Activated CD8-positive, alpha-beta memory T cell treated with anti-CD3 and anti-CD28 coated beads for 24 hours (primary cell): Measurements from ENCODE around the gene SPDYE2B.
A peak's percentile ranks its signal among the peaks of the same experiment; 100 is the strongest.
"Not testable (repeated sequence)": the region's sequence is repeated elsewhere in the genome, so short reads cannot be mapped to it uniquely, and the experiment has no call there.

Experiments
- DNase-seq: peaks from one replicate; pipeline ENCODE4 v3.0.0-alpha.2; 2020

The SPDYE2B gene, protein sequence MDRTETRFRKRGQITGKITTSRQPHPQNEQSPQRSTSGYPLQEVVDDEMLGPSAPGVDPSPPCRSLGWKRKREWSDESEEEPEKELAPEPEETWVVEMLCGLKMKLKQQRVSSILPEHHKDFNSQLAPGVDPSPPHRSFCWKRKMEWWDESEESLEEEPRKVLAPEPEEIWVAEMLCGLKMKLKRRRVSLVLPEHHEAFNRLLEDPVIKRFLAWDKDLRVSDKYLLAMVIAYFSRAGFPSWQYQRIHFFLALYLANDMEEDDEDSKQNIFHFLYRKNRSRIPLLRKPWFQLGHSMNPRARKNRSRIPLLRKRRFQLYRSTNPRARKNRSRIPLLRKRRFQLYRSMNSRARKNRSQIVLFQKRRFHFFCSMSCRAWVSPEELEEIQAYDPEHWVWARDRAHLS

DNA sequence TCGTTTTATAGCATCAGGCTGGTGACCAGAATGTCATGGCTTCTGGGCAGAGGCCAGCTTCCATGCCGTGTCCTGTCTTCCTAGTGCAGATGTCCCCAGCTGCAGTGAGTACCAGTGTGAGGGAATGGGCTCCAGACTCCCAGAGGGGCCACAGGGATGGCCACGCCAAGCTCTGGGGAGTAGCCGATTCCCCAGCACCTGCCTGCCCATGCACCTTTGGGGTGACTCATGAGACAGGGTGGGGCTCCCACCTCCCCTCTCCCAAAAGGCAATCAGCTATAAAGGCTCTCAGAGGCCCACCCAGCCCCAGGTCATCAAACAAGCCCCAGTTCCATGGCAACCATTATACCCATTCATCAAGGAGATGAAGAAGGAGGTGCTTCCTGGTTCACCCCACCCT is at the start of gene SPDYE2B:
TSS of gene SPDYE2B (plus strand) at position 396 of the 400 bp plus-strand sequence. CDS start 2,030 bp downstream, outside the sequence.
- DNase-seq: not testable (repeated sequence)

DNA sequence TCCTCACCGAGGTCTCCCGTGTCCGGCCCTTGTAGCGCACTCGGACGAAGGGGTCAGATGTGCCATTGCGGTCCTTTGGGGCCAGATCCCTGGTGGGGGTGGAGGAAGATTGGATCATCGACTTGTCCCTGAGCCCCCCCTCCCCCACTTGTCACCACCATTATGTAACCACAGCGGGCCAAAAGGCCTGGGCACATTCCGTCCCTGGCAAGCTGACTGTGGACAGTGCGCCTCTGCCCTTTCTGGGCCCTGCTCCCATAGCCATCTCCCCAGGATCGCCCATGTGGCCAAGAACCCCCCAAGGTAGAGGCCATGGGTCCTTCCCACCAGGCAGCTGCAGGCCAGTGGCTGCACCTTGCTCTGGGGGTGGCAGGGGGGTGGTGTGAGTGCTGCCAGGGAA is 47.8 kb upstream of the SPDYE2B start:
- DNase-seq: not testable (repeated sequence)

- not testable (repeated sequence) for DNase-seq
These were observed 45.5 kb upstream of the SPDYE2B start for GRCh38 chr7:102604431-102605145.

- DNase-seq: not testable (repeated sequence)
These were observed 43.3 kb upstream of the SPDYE2B start for GRCh38 chr7:102606848-102607247.

GRCh38 chr7:102609734-102610133 is 40.4 kb upstream of the SPDYE2B start:
- DNase-seq: peak; percentile 46

DNA sequence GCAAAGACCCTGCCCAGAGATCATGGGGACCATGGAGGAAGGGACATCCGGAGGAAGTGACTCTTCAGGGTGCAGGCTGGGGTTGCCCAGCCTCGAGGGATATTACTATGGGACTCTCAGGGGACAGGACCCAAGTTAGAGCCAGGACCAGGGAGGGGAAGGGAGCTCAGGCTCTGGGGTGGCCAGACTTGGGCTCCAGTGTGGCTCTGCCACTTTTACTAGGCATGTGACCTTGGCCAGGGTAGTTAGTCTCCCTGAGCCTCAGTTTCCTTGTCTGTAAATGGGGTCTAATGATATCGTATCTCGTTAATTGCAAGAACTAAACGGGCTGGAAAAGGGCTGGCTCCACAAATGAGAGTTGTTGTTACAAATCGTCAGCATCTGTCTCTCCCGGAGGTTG is 39.7 kb upstream of the SPDYE2B start:
- DNase-seq: not testable (repeated sequence)

- not testable (repeated sequence) for DNase-seq
These were observed 39.0 kb upstream of the SPDYE2B start for GRCh38 chr7:102611013-102611674.

GRCh38 chr7:102611675-102612325 is 38.3 kb upstream of the SPDYE2B start:
- not testable (repeated sequence) for DNase-seq

DNA sequence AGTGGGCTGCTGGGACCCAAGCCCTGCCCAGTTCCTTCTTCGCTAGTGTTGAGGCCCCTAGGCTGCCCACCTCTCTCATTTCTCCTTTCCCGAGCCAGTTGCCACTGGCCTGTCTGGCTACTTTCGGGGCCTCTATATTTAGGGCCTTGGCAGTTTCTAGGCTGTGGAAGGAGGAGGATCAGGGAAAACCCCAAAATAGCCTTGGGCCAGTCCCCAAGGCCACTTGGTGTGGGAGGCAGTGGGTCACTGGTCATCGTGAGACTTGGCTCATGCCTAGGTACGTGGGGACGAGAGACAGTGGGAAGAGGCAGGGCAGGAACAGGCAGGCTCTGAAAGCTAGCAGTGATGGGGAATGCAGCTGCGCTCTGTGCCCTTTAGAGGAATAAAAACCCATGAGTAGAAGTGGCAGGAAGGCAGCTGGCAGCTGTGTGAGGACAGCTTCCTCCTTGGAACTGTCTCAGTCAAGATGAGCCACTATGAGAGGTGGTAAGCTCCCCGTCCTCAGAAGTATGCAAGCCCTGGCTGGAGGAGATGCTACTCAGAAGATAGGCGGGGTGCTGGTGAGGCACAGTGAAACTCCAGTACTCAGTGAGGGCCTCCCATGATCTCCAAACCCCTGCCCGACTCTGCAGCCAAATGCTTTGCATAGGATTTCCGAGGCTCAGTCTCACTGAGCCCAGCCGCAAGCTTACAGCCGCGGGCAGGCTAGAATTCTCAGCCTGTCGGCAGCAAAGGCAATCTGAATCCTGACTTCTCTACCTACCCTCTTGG is 36.4 kb upstream of the SPDYE2B start:
- DNase-seq: not testable (repeated sequence)

DNA sequence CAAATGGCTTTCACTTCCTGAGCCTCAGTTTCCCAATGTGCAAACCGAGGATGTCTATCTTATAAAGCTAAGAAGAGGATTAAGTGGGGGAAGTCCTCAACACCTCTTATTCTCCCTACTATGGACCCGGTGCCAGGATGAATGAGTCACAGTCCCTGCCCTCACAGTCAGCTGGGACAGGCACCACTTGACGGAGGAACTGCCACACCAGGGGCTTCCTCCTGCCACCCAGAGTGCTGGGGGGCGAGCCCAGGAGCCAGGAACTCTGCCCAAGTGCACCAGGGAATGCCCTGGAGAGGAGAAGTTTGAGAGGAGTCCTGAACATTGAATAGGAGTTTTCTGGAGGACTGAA is 35.8 kb upstream of the SPDYE2B start:
- not testable (repeated sequence) for DNase-seq

- not testable (repeated sequence) for DNase-seq
These were observed 35.2 kb upstream of the SPDYE2B start for GRCh38 chr7:102614873-102615272.

DNA sequence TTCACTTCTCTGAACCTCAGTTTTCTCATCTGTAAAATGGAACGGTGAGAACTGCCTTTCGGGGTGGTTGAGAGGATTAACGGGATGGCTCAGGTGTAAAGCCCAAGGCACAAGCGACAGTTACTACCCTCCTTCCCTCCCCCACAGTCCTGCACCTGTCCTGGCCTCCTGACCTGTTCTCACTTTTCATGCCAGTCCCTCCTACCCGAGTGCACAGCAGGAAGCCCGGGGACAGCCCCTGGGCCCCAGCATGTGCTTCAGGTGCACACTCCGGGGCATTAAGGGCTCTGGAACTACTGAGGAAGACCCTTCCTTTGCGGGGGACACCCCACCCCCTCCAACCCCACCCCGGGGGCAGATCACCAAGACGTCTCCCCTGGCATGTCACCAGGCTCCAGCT is 34.2 kb upstream of the SPDYE2B start:
- DNase-seq: not testable (repeated sequence)

GRCh38 chr7:102616507-102617125 is 33.5 kb upstream of the SPDYE2B start, which contains the start of gene RASA4:
Gene RASA4, minus strand, starts transcription at chr7:102616756. Its CDS starts 67 bp downstream, at chr7:102616689.
- DNase-seq: peak; percentile 76

DNA sequence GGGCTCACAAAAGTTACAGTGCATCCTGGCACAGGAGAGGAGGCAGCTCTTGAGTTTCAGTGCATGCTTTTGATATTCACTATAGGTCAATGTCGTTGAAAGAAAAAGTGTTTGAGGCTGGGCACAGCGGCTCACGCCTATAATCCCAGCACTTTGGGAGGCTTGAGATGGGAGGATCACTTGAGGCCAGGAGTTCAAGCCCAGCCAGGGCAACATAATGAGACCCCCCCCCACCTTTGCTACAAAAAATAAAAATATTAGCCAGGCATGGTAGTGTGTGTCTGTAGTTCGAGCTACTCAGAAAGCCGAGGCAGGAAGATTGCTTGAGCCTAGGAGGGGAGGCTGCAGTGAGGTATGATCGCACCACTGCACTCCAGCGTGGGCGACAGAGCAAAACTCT is 32.0 kb upstream of the SPDYE2B start:
- DNase-seq: not testable (repeated sequence)

- not testable (repeated sequence) for DNase-seq
These were observed 22.7 kb upstream of the SPDYE2B start for GRCh38 chr7:102627271-102627904.

- DNase-seq: not testable (repeated sequence)
These were observed 19.5 kb upstream of the SPDYE2B start for GRCh38 chr7:102630622-102631021.

DNA sequence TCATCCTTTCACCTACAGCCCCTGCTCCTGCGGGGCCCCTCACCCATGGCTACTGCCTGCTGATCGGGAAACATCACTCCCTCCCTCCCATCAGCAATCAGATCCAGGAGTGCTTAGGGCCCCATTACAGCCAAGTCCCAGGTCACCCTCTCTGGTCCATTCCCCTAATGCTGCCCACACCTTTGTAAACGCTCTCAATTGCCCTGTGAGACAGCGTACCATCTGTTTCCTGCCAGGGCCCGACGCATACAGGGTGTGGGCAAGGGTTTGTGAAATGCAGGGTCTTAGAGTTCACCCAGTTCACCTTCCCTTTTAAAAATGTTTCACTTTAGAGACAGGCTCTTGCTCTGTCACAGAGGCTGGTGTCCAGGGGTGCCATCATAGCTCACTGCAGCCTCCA is 15.8 kb upstream of the SPDYE2B start:
- not testable (repeated sequence) for DNase-seq

DNA sequence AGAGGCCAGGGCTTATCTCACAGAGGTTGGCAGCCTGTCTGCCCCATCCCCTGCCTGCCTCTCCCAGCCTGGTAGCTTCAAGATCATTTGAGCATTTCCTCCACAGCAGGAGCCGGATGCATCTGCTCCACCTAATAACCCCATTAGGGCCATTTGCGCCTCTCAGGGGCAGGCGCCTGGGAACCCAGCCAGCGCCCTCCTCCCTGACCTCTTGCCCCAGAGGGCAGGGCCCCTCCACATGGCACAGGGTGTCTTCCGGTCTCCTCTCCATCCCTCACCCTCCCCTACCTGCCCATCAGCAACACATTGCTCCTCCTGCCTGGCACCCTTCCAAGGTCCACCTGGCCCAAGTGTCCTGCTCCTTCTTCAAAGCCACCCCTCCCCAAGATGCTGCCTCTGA is 14.8 kb upstream of the SPDYE2B start:
- not testable (repeated sequence) for DNase-seq

DNA sequence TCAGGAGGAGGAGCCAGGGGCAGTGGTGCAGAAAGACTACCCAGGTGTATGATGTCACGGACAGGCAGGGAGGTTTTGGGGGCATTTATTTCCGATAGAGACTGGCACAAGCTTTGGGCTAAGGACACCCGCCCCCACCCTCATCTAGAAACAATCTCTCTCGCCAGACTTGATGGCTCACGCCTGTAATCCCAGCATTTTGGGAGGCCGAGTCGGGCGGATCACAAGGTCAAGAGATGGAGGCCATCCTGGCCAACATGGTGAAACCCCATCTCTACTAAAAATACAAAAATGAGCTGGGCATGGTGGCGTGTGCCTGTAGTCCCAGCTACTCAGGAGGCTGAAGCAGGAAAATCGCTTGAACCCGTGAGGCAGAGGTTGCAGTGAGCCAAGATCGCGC is 13.2 kb upstream of the SPDYE2B start:
- DNase-seq: peak; percentile 38

DNA sequence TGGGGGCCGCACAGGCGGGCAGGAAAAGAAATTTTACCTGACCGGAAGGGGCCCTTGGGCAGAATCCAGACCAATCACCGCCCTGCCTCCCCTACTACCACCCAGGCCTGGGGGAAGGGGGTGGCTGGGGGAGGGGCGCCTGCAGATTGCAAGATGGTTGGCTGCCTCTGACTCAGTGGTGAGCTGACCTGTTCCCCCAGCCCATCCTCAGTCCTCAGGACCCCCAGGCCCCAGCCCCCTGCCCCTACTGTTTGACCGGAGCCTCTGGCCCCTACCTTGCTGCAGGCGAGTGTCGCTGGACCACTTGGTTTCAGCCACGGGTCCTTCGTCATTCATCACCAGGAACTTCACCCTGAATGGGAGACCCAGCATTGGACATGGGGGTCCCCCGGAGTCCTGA is 11.3 kb upstream of the SPDYE2B start:
- peak; percentile 52 for DNase-seq

- not testable (repeated sequence) for DNase-seq
These were observed 7.4 kb upstream of the SPDYE2B start, which contains the start of gene UPK3BL1 for GRCh38 chr7:102642691-102643090. Gene UPK3BL1, minus strand, starts transcription at chr7:102642791. Its CDS starts 50 bp downstream, at chr7:102642741.
